ENCODE data around the gene CYP2S1.
"Not testable (repeated sequence)": the region's sequence is repeated elsewhere in the genome, so short reads cannot be mapped to it uniquely, and the experiment has no call there.

Gene CYP2S1, protein sequence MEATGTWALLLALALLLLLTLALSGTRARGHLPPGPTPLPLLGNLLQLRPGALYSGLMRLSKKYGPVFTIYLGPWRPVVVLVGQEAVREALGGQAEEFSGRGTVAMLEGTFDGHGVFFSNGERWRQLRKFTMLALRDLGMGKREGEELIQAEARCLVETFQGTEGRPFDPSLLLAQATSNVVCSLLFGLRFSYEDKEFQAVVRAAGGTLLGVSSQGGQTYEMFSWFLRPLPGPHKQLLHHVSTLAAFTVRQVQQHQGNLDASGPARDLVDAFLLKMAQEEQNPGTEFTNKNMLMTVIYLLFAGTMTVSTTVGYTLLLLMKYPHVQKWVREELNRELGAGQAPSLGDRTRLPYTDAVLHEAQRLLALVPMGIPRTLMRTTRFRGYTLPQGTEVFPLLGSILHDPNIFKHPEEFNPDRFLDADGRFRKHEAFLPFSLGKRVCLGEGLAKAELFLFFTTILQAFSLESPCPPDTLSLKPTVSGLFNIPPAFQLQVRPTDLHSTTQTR

DNA sequence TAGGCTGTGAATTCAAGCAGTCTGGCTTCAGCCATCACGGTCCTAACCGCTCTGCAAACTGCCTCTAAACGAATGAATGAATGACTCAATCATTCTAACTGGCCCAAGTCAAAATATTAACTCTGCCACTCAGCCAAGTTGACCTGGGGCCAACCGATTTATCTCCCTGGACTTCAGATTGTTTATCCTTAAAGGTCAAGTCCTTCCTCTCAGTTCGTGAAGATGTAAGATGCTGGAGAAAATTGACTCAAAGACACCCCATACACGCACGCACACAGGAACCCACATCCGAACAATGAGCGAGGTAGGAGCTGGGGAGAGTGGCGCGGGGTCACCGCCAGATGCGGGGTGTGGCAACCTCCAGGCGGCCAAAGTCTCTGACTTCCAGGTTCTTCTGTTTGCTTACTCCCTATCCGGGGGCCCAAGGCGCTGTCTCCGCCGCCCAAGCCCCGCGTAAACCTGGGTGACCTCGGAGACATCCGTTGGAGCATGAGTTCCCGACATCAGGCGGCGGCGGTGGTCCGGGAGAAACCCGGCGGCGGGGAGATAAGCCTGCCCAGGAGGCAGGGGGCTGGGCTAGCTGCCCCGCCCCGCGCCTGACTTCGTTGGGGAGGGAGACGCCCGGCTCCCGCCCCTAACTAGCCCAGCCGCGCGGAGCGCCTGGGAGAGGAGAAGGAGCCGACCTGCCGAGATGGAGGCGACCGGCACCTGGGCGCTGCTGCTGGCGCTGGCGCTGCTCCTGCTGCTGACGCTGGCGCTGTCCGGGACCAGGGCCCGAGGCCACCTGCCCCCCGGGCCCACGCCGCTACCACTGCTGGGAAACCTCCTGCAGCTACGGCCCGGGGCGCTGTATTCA is at the start of gene CYP2S1:
Gene CYP2S1, plus strand, starts transcription at position 646 of the 856 bp plus-strand sequence. Its CDS starts 46 bp downstream, at position 692.
- TF ChIP-seq, protein P1, sequence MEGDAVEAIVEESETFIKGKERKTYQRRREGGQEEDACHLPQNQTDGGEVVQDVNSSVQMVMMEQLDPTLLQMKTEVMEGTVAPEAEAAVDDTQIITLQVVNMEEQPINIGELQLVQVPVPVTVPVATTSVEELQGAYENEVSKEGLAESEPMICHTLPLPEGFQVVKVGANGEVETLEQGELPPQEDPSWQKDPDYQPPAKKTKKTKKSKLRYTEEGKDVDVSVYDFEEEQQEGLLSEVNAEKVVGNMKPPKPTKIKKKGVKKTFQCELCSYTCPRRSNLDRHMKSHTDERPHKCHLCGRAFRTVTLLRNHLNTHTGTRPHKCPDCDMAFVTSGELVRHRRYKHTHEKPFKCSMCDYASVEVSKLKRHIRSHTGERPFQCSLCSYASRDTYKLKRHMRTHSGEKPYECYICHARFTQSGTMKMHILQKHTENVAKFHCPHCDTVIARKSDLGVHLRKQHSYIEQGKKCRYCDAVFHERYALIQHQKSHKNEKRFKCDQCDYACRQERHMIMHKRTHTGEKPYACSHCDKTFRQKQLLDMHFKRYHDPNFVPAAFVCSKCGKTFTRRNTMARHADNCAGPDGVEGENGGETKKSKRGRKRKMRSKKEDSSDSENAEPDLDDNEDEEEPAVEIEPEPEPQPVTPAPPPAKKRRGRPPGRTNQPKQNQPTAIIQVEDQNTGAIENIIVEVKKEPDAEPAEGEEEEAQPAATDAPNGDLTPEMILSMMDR (IDR thresholded peaks at IDR 0.05; ENCODE audit: borderline replicate concordance, insufficient read depth, low read depth, low read length): no peak
- H3K4me3 ChIP-seq (ENCODE audit: low read depth, low read length): no peak within 1 kb of the TSS

- no peak overlapping the region for H3K4me3 ChIP-seq (ENCODE audit: low read depth, low read length)
- TF ChIP-seq, protein P1 (IDR thresholded peaks at IDR 0.05; ENCODE audit: borderline replicate concordance, insufficient read depth, low read depth, low read length): peak; percentile 83
These were observed 48.6 kb upstream of the CYP2S1 start for GRCh38 chr19:41144403-41144802.

- H3K4me3 ChIP-seq (ENCODE audit: low read depth, low read length): no peak overlapping the region
- TF ChIP-seq, protein P1 (IDR thresholded peaks at IDR 0.05; ENCODE audit: borderline replicate concordance, insufficient read depth, low read depth, low read length): no peak
These were observed 43.2 kb upstream of the CYP2S1 start for GRCh38 chr19:41149831-41150230.

GRCh38 chr19:41150986-41151385 is 42.0 kb upstream of the CYP2S1 start:
- not testable (repeated sequence) for H3K4me3 ChIP-seq (ENCODE audit: low read depth, low read length)

- TF ChIP-seq, protein P1 (IDR thresholded peaks at IDR 0.05; ENCODE audit: borderline replicate concordance, insufficient read depth, low read depth, low read length): no peak
- H3K4me3 ChIP-seq (ENCODE audit: low read depth, low read length): no peak overlapping the region
These were observed 39.0 kb upstream of the CYP2S1 start for GRCh38 chr19:41154060-41154459.

- H3K4me3 ChIP-seq (ENCODE audit: low read depth, low read length): no peak overlapping the region
- TF ChIP-seq, protein P1 (IDR thresholded peaks at IDR 0.05; ENCODE audit: borderline replicate concordance, insufficient read depth, low read depth, low read length): no peak
These were observed 36.8 kb upstream of the CYP2S1 start for GRCh38 chr19:41156207-41156606.

- TF ChIP-seq, protein P1 (IDR thresholded peaks at IDR 0.05; ENCODE audit: borderline replicate concordance, insufficient read depth, low read depth, low read length): no peak
- no peak overlapping the region for H3K4me3 ChIP-seq (ENCODE audit: low read depth, low read length)
These were observed 33.1 kb upstream of the CYP2S1 start for GRCh38 chr19:41159881-41160280.
